HEK293 (cell line): ENCODE data around the gene HAUS2.

Source experiments
- CTCF ChIA-PET: fragments of 350-600 bp; formaldehyde crosslinking; extraction: SDS; loops from one replicate; lab custom pipeline; 2021; ENCODE audit warnings: antibody characterized with exemption; lab: Yijun Ruan, JAX
- POLR2A ChIA-PET: fragments of 300-600 bp; formaldehyde crosslinking; extraction: SDS; loops from one replicate; lab custom pipeline; 2020; ENCODE audit warnings: antibody characterized with exemption, inconsistent platforms; lab: Yijun Ruan, JAX
- H3K27ac ChIP-seq: fragments of 200-500 bp; sonication (Bioruptor generic); 2 replicates; pipeline ENCODE4 v1.5.1; 2014; ENCODE audit warnings: low read depth, low read length, control low read depth, inconsistent platforms; ENCODE audit errors: extremely low read depth
- H3K36me3 ChIP-seq, 2 experiments: fragments of 200-500 bp in 1 of 2; sonication (Bioruptor generic) in 1 of 2; 1 replicate in 1 of 2; 2 replicates in 1 of 2; pipeline ENCODE4 v1.5.1; 2014 to 2017; ENCODE audit warnings: inconsistent platforms in 2 of 2, low read length in 2 of 2; ENCODE audit not compliant: control insufficient read depth in 2 of 2, insufficient read depth in 1 of 2
- H3K4me1 ChIP-seq: fragments of 200-500 bp; sonication (Bioruptor generic); 2 replicates; pipeline ENCODE4 v1.5.1; 2014; ENCODE audit warnings: mild to moderate bottlenecking, low read length, inconsistent platforms; ENCODE audit not compliant: control insufficient read depth, insufficient read depth
- H3K4me3 ChIP-seq: 2 replicates; pipeline ENCODE4 v1.5.1; 2011; ENCODE audit warnings: low read depth, mild to moderate bottlenecking, control low read depth, low read length, moderate library complexity
- H3K9me3 ChIP-seq: fragments of 200-500 bp; sonication (Bioruptor generic); 2 replicates; pipeline ENCODE4 v1.5.1; 2014; ENCODE audit warnings: low read depth, low read length, inconsistent platforms; ENCODE audit not compliant: control insufficient read depth, insufficient read depth
- BCL11A ChIP-seq: fragments of 450-650 bp; formaldehyde crosslinking; IDR thresholded peaks from 2 replicates; pipeline ENCODE4 v1.5.1; 2016; ENCODE audit warnings: low read depth, missing biosample characterization, missing genetic modification characterization
- FEZF1 ChIP-seq: fragments of 450-650 bp; formaldehyde crosslinking; IDR thresholded peaks from 2 replicates; pipeline ENCODE4 v1.5.1; 2016; ENCODE audit warnings: missing biosample characterization, missing genetic modification characterization
- OSR2 ChIP-seq: fragments of 450-650 bp; formaldehyde crosslinking; IDR thresholded peaks from 2 replicates; pipeline ENCODE4 v1.5.1; 2016; ENCODE audit warnings: missing biosample characterization, missing genetic modification characterization
- ZBTB1 ChIP-seq: fragments of 450-650 bp; formaldehyde crosslinking; IDR thresholded peaks from 2 replicates; pipeline ENCODE4 v1.5.1; 2016; ENCODE audit warnings: missing biosample characterization, missing genetic modification characterization
- ZBTB21 ChIP-seq: fragments of 450-650 bp; formaldehyde crosslinking; IDR thresholded peaks from 2 replicates; pipeline ENCODE4 v1.5.1; 2017; ENCODE audit warnings: missing biosample characterization, missing genetic modification characterization
- ZBTB48 ChIP-seq: fragments of 450-650 bp; formaldehyde crosslinking; IDR thresholded peaks from 2 replicates; pipeline ENCODE4 v1.5.1; 2016; ENCODE audit warnings: missing biosample characterization, missing genetic modification characterization
- ZBTB7A ChIP-seq: fragments of 450-650 bp; formaldehyde crosslinking; IDR thresholded peaks from 2 replicates; pipeline ENCODE4 v1.5.1; 2016; ENCODE audit warnings: low read depth, missing biosample characterization, missing genetic modification characterization
- ZFHX2 ChIP-seq: fragments of 450-650 bp; formaldehyde crosslinking; conservative IDR thresholded peaks from 2 replicates; pipeline ENCODE4 v1.5.1; 2016; ENCODE audit warnings: missing biosample characterization, missing genetic modification characterization
- ZFP41 ChIP-seq: fragments of 450-650 bp; formaldehyde crosslinking; IDR thresholded peaks from 2 replicates; pipeline ENCODE4 v1.5.1; 2016; ENCODE audit warnings: missing biosample characterization, missing genetic modification characterization, borderline replicate concordance
- ZNF18 ChIP-seq: fragments of 450-650 bp; formaldehyde crosslinking; IDR thresholded peaks from 2 replicates; pipeline ENCODE4 v1.5.1; 2016; ENCODE audit warnings: missing biosample characterization, missing genetic modification characterization
- ZNF23 ChIP-seq: fragments of 450-650 bp; formaldehyde crosslinking; IDR thresholded peaks from 2 replicates; pipeline ENCODE4 v1.5.1; 2016; ENCODE audit warnings: missing biosample characterization, missing genetic modification characterization, borderline replicate concordance
- ZNF311 ChIP-seq: fragments of 450-650 bp; formaldehyde crosslinking; IDR thresholded peaks from 2 replicates; pipeline ENCODE4 v1.5.1; 2017; ENCODE audit warnings: missing biosample characterization, missing genetic modification characterization, borderline replicate concordance
- ZNF423 ChIP-seq: fragments of 450-650 bp; formaldehyde crosslinking; IDR thresholded peaks from 2 replicates; pipeline ENCODE4 v1.5.1; 2016; ENCODE audit warnings: missing biosample characterization, missing genetic modification characterization
- ZNF585B ChIP-seq: fragments of 450-650 bp; formaldehyde crosslinking; IDR thresholded peaks from 2 replicates; pipeline ENCODE4 v1.5.1; 2016; ENCODE audit warnings: missing biosample characterization, missing genetic modification characterization
- ZNF670 ChIP-seq: fragments of 450-650 bp; formaldehyde crosslinking; IDR thresholded peaks from 2 replicates; pipeline ENCODE4 v1.5.1; 2016; ENCODE audit warnings: missing biosample characterization, missing genetic modification characterization, low read depth
- ZNF776 ChIP-seq: fragments of 450-650 bp; formaldehyde crosslinking; IDR thresholded peaks from 2 replicates; pipeline ENCODE4 v1.5.0; 2017; ENCODE audit warnings: missing biosample characterization, missing genetic modification characterization, borderline replicate concordance
- TF ChIP-seq, protein P1 (sequence below): fragments of 450-650 bp; formaldehyde crosslinking; IDR thresholded peaks from 2 replicates; pipeline ENCODE4 v1.5.1; 2016; ENCODE audit warnings: missing biosample characterization, missing genetic modification characterization
- TF ChIP-seq, protein P2 (sequence below): fragments of 450-650 bp; formaldehyde crosslinking; IDR thresholded peaks from 2 replicates; pipeline ENCODE4 v1.5.1; 2017; ENCODE audit warnings: missing biosample characterization, missing genetic modification characterization
- TF ChIP-seq, protein P3 (sequence below): fragments of 450-650 bp; formaldehyde crosslinking; IDR thresholded peaks from 2 replicates; pipeline ENCODE4 v1.5.1; 2016; ENCODE audit warnings: missing biosample characterization, missing genetic modification characterization

The HAUS2 gene

DNA sequence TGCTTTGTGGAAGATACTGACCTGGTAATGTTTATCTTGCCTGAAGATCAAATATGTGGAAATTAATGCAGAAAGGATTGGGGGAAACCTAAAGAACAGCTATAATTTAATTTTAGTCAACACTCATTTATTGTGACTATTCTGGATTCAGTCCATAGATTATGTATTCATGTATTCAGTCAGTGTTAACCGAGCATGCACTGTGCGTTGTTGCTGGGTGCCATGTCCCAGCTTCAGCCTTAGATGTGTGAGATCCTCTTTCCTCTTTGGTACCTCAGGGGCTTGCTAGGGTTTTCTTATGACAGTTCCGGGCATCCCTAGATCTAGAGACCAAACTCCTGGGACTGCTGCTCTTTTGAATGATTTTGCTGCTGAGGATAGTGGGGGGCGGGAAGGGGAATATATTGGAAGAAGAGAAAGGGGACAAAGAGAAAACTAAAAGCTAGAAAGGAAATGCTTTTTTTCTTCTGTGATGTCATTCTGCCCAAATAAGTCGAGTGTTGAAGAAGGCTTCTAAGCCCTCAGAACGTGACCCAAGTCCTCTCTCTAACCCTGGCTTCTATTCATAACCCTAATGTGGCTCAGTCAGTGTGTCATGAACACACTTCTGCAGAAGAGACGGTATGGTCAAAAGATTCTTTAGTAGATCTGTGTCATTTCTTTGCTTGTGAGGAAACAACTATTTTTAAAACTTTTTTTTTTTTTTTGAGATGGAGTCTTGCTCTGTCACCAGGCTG is 60.3 kb downstream of the HAUS2 start:
- H3K4me3 ChIP-seq = no peak overlapping the region
- H3K36me3 ChIP-seq = no peaks in the 10 kb centered on the region
- TF ChIP-seq ZFP41 (no peak), ZNF18 (tag by site-specific recombination) (no peak), ZBTB7A (tag by site-specific recombination) (no peak)
- TF ChIP-seq, protein P1, sequence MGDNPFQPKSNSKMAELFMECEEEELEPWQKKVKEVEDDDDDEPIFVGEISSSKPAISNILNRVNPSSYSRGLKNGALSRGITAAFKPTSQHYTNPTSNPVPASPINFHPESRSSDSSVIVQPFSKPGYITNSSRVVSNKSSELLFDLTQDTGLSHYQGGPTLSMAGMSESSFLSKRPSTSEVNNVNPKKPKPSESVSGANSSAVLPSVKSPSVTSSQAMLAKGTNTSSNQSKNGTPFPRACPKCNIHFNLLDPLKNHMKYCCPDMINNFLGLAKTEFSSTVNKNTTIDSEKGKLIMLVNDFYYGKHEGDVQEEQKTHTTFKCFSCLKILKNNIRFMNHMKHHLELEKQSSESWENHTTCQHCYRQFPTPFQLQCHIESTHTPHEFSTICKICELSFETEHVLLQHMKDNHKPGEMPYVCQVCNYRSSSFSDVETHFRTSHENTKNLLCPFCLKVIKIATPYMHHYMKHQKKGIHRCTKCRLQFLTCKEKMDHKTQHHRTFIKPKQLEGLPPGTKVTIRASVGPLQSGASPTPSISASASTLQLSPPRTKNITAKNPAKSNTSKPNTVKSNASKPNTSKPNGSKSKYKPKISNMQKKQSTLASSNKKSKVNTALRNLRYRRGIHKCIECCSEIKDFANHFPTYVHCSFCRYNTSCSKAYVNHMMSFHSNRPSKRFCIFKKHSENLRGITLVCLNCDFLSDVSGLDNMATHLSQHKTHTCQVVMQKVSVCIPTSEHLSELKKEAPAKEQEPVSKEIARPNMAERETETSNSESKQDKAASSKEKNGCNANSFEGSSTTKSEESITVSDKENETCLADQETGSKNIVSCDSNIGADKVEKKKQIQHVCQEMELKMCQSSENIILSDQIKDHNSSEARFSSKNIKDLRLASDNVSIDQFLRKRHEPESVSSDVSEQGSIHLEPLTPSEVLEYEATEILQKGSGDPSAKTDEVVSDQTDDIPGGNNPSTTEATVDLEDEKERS (tag by site-specific recombination) = no peak
- ChIA-PET CTCF (no interaction called here), POLR2A (no interaction called here)
- no peaks in the 10 kb centered on the region for H3K4me1 ChIP-seq
- H3K9me3 ChIP-seq = no peaks in the 10 kb centered on the region
- no peak overlapping the region for H3K27ac ChIP-seq

DNA sequence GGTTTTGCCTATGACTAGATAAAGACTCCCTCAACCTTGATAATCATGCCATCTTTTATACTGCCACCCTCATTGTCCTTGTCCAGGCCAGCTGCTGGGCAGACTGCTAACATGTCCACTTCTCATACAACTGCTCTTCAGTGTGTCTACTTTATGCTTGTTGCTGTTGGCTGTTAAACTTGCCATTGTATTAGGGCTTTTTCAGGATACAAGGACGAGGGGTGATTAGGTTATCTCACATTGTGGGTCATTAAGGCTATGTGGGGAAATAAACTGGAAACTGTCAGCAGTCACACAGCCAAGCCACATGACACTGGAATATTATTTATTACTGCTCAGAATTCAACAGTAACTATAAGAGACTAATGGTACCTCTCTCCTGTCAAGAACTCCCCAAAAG is 62.9 kb downstream of the HAUS2 start:
- POLR2A ChIA-PET = no interaction called here

GRCh38 chr15:42612367-42612912 is 63.8 kb downstream of the HAUS2 start:
- ChIA-PET POLR2A (interaction anchor here (0.7 kb wide), 1 partner anchor 37 kb away, joined by 3 read pairs; the partner anchor contains the start of gene STARD9), CTCF (interaction anchor here (0.9 kb wide), 1 partner anchor 118 kb away, joined by 3 read pairs; no protein-coding TSS in a partner anchor)
- TF ChIP-seq ZNF311 (tag by site-specific recombination) (no peak), ZBTB48 (tag by site-specific recombination) (no peak), ZNF585B (tag by site-specific recombination) (no peak), ZNF776 (tag by site-specific recombination) (no peak)
- TF ChIP-seq, protein P2, sequence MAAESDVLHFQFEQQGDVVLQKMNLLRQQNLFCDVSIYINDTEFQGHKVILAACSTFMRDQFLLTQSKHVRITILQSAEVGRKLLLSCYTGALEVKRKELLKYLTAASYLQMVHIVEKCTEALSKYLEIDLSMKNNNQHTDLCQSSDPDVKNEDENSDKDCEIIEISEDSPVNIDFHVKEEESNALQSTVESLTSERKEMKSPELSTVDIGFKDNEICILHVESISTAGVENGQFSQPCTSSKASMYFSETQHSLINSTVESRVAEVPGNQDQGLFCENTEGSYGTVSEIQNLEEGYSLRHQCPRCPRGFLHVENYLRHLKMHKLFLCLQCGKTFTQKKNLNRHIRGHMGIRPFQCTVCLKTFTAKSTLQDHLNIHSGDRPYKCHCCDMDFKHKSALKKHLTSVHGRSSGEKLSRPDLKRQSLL (tag by site-specific recombination) = no peak
- H3K36me3 ChIP-seq = no peaks in the 10 kb centered on the region
- H3K4me1 ChIP-seq = no peaks in the 10 kb centered on the region
- no peak overlapping the region for H3K4me3 ChIP-seq
- no peak overlapping the region for H3K27ac ChIP-seq
- no peaks in the 10 kb centered on the region for H3K9me3 ChIP-seq

More for the DNA sequence above, 62.9 kb downstream of the HAUS2 start:
- CTCF ChIA-PET = no interaction called here
- no peak overlapping the region for H3K4me3 ChIP-seq
- no peak for TF ChIP-seq ZFHX2 (tag by site-specific recombination)
- no peak for TF ChIP-seq ZNF23 (tag by site-specific recombination)
- no peak for TF ChIP-seq FEZF1 (tag by site-specific recombination)
- TF ChIP-seq BCL11A (tag by site-specific recombination) = no peak
- no peak for TF ChIP-seq ZBTB21 (tag by site-specific recombination)
- TF ChIP-seq OSR2 = no peak
- no peak for TF ChIP-seq ZNF423
- no peak for TF ChIP-seq ZNF670 (tag by site-specific recombination)
- TF ChIP-seq, protein P3, sequence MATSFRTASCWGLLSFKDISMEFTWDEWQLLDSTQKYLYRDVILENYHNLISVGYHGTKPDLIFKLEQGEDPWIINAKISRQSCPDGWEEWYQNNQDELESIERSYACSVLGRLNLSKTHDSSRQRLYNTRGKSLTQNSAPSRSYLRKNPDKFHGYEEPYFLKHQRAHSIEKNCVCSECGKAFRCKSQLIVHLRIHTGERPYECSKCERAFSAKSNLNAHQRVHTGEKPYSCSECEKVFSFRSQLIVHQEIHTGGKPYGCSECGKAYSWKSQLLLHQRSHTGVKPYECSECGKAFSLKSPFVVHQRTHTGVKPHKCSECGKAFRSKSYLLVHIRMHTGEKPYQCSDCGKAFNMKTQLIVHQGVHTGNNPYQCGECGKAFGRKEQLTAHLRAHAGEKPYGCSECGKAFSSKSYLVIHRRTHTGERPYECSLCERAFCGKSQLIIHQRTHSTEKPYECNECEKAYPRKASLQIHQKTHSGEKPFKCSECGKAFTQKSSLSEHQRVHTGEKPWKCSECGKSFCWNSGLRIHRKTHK = no peak
- TF ChIP-seq ZBTB1 = no peak
- H3K4me1 ChIP-seq = no peaks in the 10 kb centered on the region
- no peaks in the 10 kb centered on the region for H3K9me3 ChIP-seq
- no peaks in the 10 kb centered on the region for H3K36me3 ChIP-seq
- no peak overlapping the region for H3K27ac ChIP-seq
